HG02763 (cell line): ENCODE data around the gene GABRA5.

Source experiments
- ATAC-seq: cut with Tn5 transposase; IDR thresholded peaks from one replicate; pipeline ENCODE4 v1.9.1; 2021; ENCODE audit warnings: mild to moderate bottlenecking, moderate library complexity; ENCODE audit not compliant: unreplicated experiment

Gene GABRA5

DNA sequence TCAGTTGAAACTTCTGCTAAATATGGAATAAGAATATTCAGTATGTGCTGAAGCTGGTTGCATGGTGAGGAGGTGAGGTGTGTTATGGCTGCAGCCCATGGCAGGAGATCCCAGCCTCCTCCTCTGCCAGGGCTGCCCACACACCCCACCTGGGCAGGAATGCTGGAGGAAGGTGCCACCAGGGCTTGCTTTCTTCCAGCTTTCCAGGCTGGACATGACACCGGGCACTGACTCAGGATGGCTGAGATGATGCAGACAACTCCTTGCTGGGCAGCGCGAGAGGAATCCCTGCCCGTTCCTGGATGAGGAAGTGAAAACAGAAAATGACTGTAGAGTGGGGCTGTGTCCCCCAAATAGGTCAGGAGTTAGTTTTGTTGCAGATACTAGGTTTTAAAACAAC is 118.2 kb downstream of the GABRA5 start:
- no peak for ATAC-seq

- no peak for ATAC-seq
Measured at GRCh38 chr15:26996250-26996649, 129.4 kb downstream of the GABRA5 start.
